OCI-LY1 (cell line): ENCODE measurements around the gene CTNNA3.

Source experiments
- CTCF ChIP-seq: fragments of 200-600 bp; sonication (generic), shearing (Covaris generic); IDR thresholded peaks from 2 replicates; pipeline ENCODE4 v1.5.1; 2017; ENCODE audit warnings: mild to moderate bottlenecking, antibody characterized with exemption, low read length, moderate library complexity, mixed read lengths
- EZH2 ChIP-seq: fragments of 200-600 bp; sonication (generic), shearing (Covaris generic); IDR thresholded peaks from 2 replicates; pipeline ENCODE4 v1.8.0; 2017; ENCODE audit warnings: borderline replicate concordance, mixed run types, mild to moderate bottlenecking, antibody characterized with exemption, low read length, moderate library complexity, mixed read lengths

- TF ChIP-seq CTCF, result no peak
- no peak for TF ChIP-seq EZH2
Measured at GRCh38 chr10:66951896-66952295, 744.1 kb downstream of the CTNNA3 start.
